KMS-11 (cell line): ENCODE results near the gene MND1.

Source experiments
- H2AFZ ChIP-seq: fragments of 200-600 bp; sonication (generic); 2 replicates; pipeline ENCODE4 v1.6.1; 2016; ENCODE audit warnings: antibody characterized with exemption, mixed run types, low read depth
- H3K27ac ChIP-seq: fragments of 200-600 bp; sonication (generic); 2 replicates; pipeline ENCODE4 v1.6.1; 2016; ENCODE audit warnings: mild to moderate bottlenecking, mixed run types
- H3K27me3 ChIP-seq: fragments of 200-600 bp; sonication (generic); 2 replicates; pipeline ENCODE4 v1.6.1; 2017; ENCODE audit warnings: mild to moderate bottlenecking, low read depth, mixed run types, moderate library complexity; ENCODE audit not compliant: insufficient read depth
- H3K36me3 ChIP-seq: fragments of 200-600 bp; sonication (generic); 2 replicates; pipeline ENCODE4 v1.6.1; 2017; ENCODE audit warnings: mild to moderate bottlenecking, mixed run types; ENCODE audit not compliant: insufficient read depth
- H3K4me1 ChIP-seq: fragments of 200-600 bp; sonication (generic); 2 replicates; pipeline ENCODE4 v1.6.1; 2016; ENCODE audit warnings: mild to moderate bottlenecking, low read depth, mixed run types; ENCODE audit not compliant: poor library complexity, severe bottlenecking
- H3K4me2 ChIP-seq: fragments of 200-600 bp; sonication (generic); 2 replicates; pipeline ENCODE4 v1.7.0; 2016; ENCODE audit warnings: mild to moderate bottlenecking, mixed run types
- H3K4me3 ChIP-seq: fragments of 200-600 bp; sonication (generic); IDR thresholded peaks from 2 replicates; pipeline ENCODE4 v1.6.1; 2017; ENCODE audit warnings: low read depth, low read length, mixed read lengths; ENCODE audit not compliant: insufficient read depth
- H3K79me2 ChIP-seq: fragments of 200-600 bp; sonication (generic); 2 replicates; pipeline ENCODE4 v1.6.1; 2016; ENCODE audit warnings: low read depth, mixed run types; ENCODE audit not compliant: insufficient read depth
- H3K9ac ChIP-seq: fragments of 200-600 bp; sonication (generic); 2 replicates; pipeline ENCODE4 v1.6.1; 2016; ENCODE audit warnings: mild to moderate bottlenecking, mixed run types
- H4K20me1 ChIP-seq: fragments of 200-600 bp; sonication (generic); 2 replicates; pipeline ENCODE4 v1.6.1; 2016; ENCODE audit warnings: mild to moderate bottlenecking, mixed run types; ENCODE audit not compliant: insufficient read depth
- TF ChIP-seq, protein P1 (sequence below): fragments of 200-600 bp; sonication (generic); conservative IDR thresholded peaks from 2 replicates; pipeline ENCODE4 v1.6.1; 2017; ENCODE audit warnings: low read depth, mild to moderate bottlenecking, antibody characterized with exemption, low read length, moderate library complexity, mixed read lengths

MND1 gene

GRCh38 chr4:153402366-153402765 is 57.9 kb downstream of the MND1 start:
- H3K4me1 ChIP-seq, result no peaks in the 10 kb centered on the region
- H3K36me3 ChIP-seq, result no peaks in the 10 kb centered on the region
- no peak overlapping the region for H3K27ac ChIP-seq
- H2AFZ ChIP-seq, result no peak overlapping the region
- H3K4me2 ChIP-seq, result no peak overlapping the region
- H4K20me1 ChIP-seq, result no peaks in the 10 kb centered on the region
- no peak overlapping the region for H3K9ac ChIP-seq
- no peaks in the 10 kb centered on the region for H3K27me3 ChIP-seq
- H3K4me3 ChIP-seq, result no peak overlapping the region
- TF ChIP-seq, protein P1, sequence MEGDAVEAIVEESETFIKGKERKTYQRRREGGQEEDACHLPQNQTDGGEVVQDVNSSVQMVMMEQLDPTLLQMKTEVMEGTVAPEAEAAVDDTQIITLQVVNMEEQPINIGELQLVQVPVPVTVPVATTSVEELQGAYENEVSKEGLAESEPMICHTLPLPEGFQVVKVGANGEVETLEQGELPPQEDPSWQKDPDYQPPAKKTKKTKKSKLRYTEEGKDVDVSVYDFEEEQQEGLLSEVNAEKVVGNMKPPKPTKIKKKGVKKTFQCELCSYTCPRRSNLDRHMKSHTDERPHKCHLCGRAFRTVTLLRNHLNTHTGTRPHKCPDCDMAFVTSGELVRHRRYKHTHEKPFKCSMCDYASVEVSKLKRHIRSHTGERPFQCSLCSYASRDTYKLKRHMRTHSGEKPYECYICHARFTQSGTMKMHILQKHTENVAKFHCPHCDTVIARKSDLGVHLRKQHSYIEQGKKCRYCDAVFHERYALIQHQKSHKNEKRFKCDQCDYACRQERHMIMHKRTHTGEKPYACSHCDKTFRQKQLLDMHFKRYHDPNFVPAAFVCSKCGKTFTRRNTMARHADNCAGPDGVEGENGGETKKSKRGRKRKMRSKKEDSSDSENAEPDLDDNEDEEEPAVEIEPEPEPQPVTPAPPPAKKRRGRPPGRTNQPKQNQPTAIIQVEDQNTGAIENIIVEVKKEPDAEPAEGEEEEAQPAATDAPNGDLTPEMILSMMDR, result no peak
- H3K79me2 ChIP-seq, result no peaks in the 10 kb centered on the region

DNA sequence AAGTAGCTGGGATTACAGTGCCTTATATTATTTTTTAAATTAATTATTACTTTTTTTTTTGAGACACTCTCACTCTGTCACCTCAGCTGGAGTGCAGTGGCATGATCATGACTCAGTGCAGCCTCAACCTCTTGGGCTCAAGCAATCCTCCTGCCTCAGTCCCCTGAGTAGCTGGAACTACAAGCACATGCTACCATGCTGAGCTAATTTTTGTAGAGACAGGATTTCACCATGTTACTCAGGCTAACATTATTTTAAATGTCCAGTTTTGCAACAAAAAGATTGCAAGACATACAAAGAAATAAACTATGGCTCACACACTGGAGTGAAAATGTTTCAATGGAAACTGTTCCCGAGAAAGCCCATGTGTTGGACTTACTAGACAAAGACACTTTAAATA is 59.2 kb downstream of the MND1 start:
- TF ChIP-seq, protein P1, result no peak
- Histone ChIP-seq H3K36me3 (no peaks in the 10 kb centered on the region), H3K4me2 (no peak overlapping the region), H3K27me3 (no peaks in the 10 kb centered on the region), H3K4me3 (no peak overlapping the region), H2AFZ (no peak overlapping the region), H3K79me2 (no peaks in the 10 kb centered on the region), H3K4me1 (no peaks in the 10 kb centered on the region), H3K9ac (no peak overlapping the region), H4K20me1 (no peaks in the 10 kb centered on the region), H3K27ac (no peak overlapping the region)

- Histone ChIP-seq H3K4me3 (no peak overlapping the region), H3K4me2 (no peak overlapping the region), H3K9ac (no peak overlapping the region), H4K20me1 (no peaks in the 10 kb centered on the region), H2AFZ (no peak overlapping the region), H3K36me3 (no peaks in the 10 kb centered on the region), H3K79me2 (no peaks in the 10 kb centered on the region), H3K27me3 (no peaks in the 10 kb centered on the region), H3K27ac (no peak overlapping the region), H3K4me1 (no peaks in the 10 kb centered on the region)
- TF ChIP-seq, protein P1, result no peak
These were observed 63.4 kb downstream of the MND1 start for GRCh38 chr4:153407906-153408305.

GRCh38 chr4:153408932-153409331 is 64.4 kb downstream of the MND1 start:
- Histone ChIP-seq H3K9ac (no peak overlapping the region), H3K4me1 (no peaks in the 10 kb centered on the region), H2AFZ (no peak overlapping the region), H4K20me1 (no peaks in the 10 kb centered on the region), H3K79me2 (no peaks in the 10 kb centered on the region), H3K4me3 (no peak overlapping the region), H3K4me2 (no peak overlapping the region), H3K27me3 (no peaks in the 10 kb centered on the region), H3K36me3 (no peaks in the 10 kb centered on the region), H3K27ac (no peak overlapping the region)
- TF ChIP-seq, protein P1, result no peak
